Thyroid gland (tissue), 4 donors: ENCODE data around the gene SPZ1. TPM values are rescaled to one million over a fixed set of nuclear protein-coding genes. Genes with fewer than 3 reads are reported as not detected.

Experiments used
- DNase-seq, 2 donors: peaks; one replicate each; pipeline ENCODE4 v3.0.0-alpha.2; 2019
- H3K27ac ChIP-seq, 3 donors: fragments of 200-600 bp; sonication (generic); 1 replicate in 2 of 3; 2 replicates in 1 of 3; pipeline ENCODE4 v1.5.1; 2016 to 2019; ENCODE audit warnings: mild to moderate bottlenecking in 1 of 3, moderate library complexity in 1 of 3
- H3K27me3 ChIP-seq: fragments of 200-600 bp; sonication (generic); one replicate; pipeline ENCODE4 v1.5.1; 2019
- H3K36me3 ChIP-seq, 2 donors: fragments of 200-600 bp; sonication (generic); one replicate each; pipeline ENCODE4 v1.5.1; 2016 to 2019
- H3K4me1 ChIP-seq, 2 donors: fragments of 200-600 bp; sonication (generic); one replicate each; pipeline ENCODE4 v1.5.1; 2017 to 2019
- H3K4me3 ChIP-seq, 3 donors: fragments of 200-600 bp; sonication (generic); replicated peaks in 1 of 3; 1 replicate in 2 of 3; 2 replicates in 1 of 3; pipeline ENCODE4 v1.5.1; 2016; ENCODE audit warnings: mild to moderate bottlenecking in 1 of 3
- H3K9me3 ChIP-seq: fragments of 200-600 bp; sonication (generic); one replicate; pipeline ENCODE4 v1.5.1; 2017
- CTCF ChIP-seq, 6 experiments: fragments of 200-600 bp in 3 of 6; fragments of 450-650 bp in 3 of 6; sonication (generic) in 3 of 6; IDR thresholded peaks; one replicate each; pipeline ENCODE4 v1.5.1; 2016 to 2019; ENCODE audit warnings: antibody characterized with exemption in 6 of 6, mild to moderate bottlenecking in 2 of 6, inconsistent platforms in 1 of 6, moderate library complexity in 1 of 6
- POLR2A ChIP-seq, 2 donors: fragments of 450-650 bp; IDR thresholded peaks; one replicate each; pipeline ENCODE4 v1.6.1; 2017; ENCODE audit warnings: antibody characterized with exemption in 2 of 2, mild to moderate bottlenecking in 2 of 2, moderate library complexity in 1 of 2
- WGBS, 2 donors: methylation state at CpG; one replicate each; pipeline ENCODE4 v1.1.5; 2017; 5-methylcytosine and 5-hydroxymethylcytosine counted together
- intact Hi-C: fragments of 100-400 bp; cut with DNase I; formaldehyde crosslinking; loops from one replicate; pipeline ENCODE4 v1.15.1; 2023
- total RNA-seq, 4 donors: library from RNA; depleted of rRNA; stranded (reverse); fragments of >200 nt; gene quantifications; one replicate each; pipeline ENCODE4 v1.2.3, GENCODE V29; 2016

SPZ1 gene
- total RNA-seq, 4 donors from 2014 or later: not detected

GRCh38 chr5:80282054-80282453, 37.7 kb upstream of the SPZ1 start:
- 65 to 71% methylated on average over 3 of the region's 3 CpGs for WGBS, 2 donors
- no peaks in the 10 kb centered on the region for H3K27me3 ChIP-seq
- H3K9me3 ChIP-seq: no peaks in the 10 kb centered on the region
- no peak overlapping the region for H3K27ac ChIP-seq
- intact Hi-C loops: no loop called here
- no peak overlapping the region for H3K4me3 ChIP-seq
- peaks cover 0 to 4% of the 10 kb centered on the region in 2 donors for H3K4me1 ChIP-seq
- H3K36me3 ChIP-seq: no peaks in the 10 kb centered on the region
- TF ChIP-seq POLR2A (IDR thresholded peaks at IDR 0.05) (no peak), CTCF (IDR thresholded peaks at IDR 0.05) (no peak)
- no peak for DNase-seq

GRCh38 chr5:80283360-80283759, 36.4 kb upstream of the SPZ1 start:
- no peaks in the 10 kb centered on the region for H3K27me3 ChIP-seq
- TF ChIP-seq CTCF (IDR thresholded peaks at IDR 0.05) (no peak), POLR2A (IDR thresholded peaks at IDR 0.05) (no peak)
- 76 to 78% methylated on average over 1 of the region's 1 CpG for WGBS, 2 donors
- no peaks in the 10 kb centered on the region for H3K4me1 ChIP-seq
- no peak overlapping the region for H3K4me3 ChIP-seq
- no peak for DNase-seq
- no peaks in the 10 kb centered on the region for H3K36me3 ChIP-seq
- no peak overlapping the region for H3K27ac ChIP-seq
- intact Hi-C loops: no loop called here
- no peaks in the 10 kb centered on the region for H3K9me3 ChIP-seq

GRCh38 chr5:80284720-80285119, 35.1 kb upstream of the SPZ1 start:
- Histone ChIP-seq H3K27me3 (no peaks in the 10 kb centered on the region), H3K27ac (no peak overlapping the region), H3K9me3 (no peaks in the 10 kb centered on the region), H3K4me1 (no peaks in the 10 kb centered on the region), H3K4me3 (no peak overlapping the region), H3K36me3 (no peaks in the 10 kb centered on the region)
- no peak for DNase-seq
- WGBS, 2 donors: 68 to 70% methylated on average over 2 of the region's 2 CpGs
- no peak for TF ChIP-seq POLR2A (IDR thresholded peaks at IDR 0.05)
- TF ChIP-seq CTCF (IDR thresholded peaks at IDR 0.05): no peak
- intact Hi-C loops: no loop called here

- TF ChIP-seq POLR2A (IDR thresholded peaks at IDR 0.05) (no peak), CTCF (IDR thresholded peaks at IDR 0.05) (no peak)
- no peak for DNase-seq
- H3K4me3 ChIP-seq: no peak overlapping the region
- intact Hi-C loops: no loop called here
- no peak overlapping the region for H3K27ac ChIP-seq
- H3K27me3 ChIP-seq: no peaks in the 10 kb centered on the region
- H3K4me1 ChIP-seq: no peaks in the 10 kb centered on the region
- WGBS, 2 donors: 93 to 97% methylated on average over 2 of the region's 2 CpGs
- no peaks in the 10 kb centered on the region for H3K36me3 ChIP-seq
- H3K9me3 ChIP-seq: no peaks in the 10 kb centered on the region
Measured at GRCh38 chr5:80288177-80288576, 31.6 kb upstream of the SPZ1 start.

- Histone ChIP-seq H3K27me3 (no peaks in the 10 kb centered on the region), H3K27ac (no peak overlapping the region), H3K9me3 (no peaks in the 10 kb centered on the region), H3K4me1 (no peaks in the 10 kb centered on the region), H3K36me3 (no peaks in the 10 kb centered on the region), H3K4me3 (no peak overlapping the region)
- DNase-seq: no peak
- intact Hi-C loops: no loop called here
- whole genome bisulfite sequencing, 2 donors: 86 to 96% methylated on average over 1 to 2 of the region's 2 CpGs
- TF ChIP-seq CTCF (IDR thresholded peaks at IDR 0.05): no peak
- no peak for TF ChIP-seq POLR2A (IDR thresholded peaks at IDR 0.05)
Measured at GRCh38 chr5:80289320-80289719, 30.5 kb upstream of the SPZ1 start.
